ENCODE data around the gene PHF21A. TPM values are rescaled to one million over a fixed set of nuclear protein-coding genes. Genes with fewer than 3 reads are reported as not detected.

PHF21A gene
- total RNA-seq, 1 experiment from 2014 or later: 20.5 TPM

- intact Hi-C loops (cut with micrococcal nuclease; ENCODE audit: unreplicated experiment): no loop called here
- H3K27ac Mint-ChIP-seq (ENCODE audit: unreplicated experiment): peak within 1 kb of the TSS; percentile 91
- H3K4me3 Mint-ChIP-seq (ENCODE audit: low read depth, unreplicated experiment): peak within 1 kb of the TSS; percentile 86
- H3K27me3 Mint-ChIP-seq (ENCODE audit: unreplicated experiment): no peaks in the 10 kb centered on the region
- H3K9me3 Mint-ChIP-seq (ENCODE audit: low read depth, unreplicated experiment): no peaks in the 10 kb centered on the region
- peaks cover 36% of the 10 kb centered on the region for H3K36me3 Mint-ChIP-seq (ENCODE audit: insufficient read depth, unreplicated experiment)
- TF ChIP-seq, protein P1, sequence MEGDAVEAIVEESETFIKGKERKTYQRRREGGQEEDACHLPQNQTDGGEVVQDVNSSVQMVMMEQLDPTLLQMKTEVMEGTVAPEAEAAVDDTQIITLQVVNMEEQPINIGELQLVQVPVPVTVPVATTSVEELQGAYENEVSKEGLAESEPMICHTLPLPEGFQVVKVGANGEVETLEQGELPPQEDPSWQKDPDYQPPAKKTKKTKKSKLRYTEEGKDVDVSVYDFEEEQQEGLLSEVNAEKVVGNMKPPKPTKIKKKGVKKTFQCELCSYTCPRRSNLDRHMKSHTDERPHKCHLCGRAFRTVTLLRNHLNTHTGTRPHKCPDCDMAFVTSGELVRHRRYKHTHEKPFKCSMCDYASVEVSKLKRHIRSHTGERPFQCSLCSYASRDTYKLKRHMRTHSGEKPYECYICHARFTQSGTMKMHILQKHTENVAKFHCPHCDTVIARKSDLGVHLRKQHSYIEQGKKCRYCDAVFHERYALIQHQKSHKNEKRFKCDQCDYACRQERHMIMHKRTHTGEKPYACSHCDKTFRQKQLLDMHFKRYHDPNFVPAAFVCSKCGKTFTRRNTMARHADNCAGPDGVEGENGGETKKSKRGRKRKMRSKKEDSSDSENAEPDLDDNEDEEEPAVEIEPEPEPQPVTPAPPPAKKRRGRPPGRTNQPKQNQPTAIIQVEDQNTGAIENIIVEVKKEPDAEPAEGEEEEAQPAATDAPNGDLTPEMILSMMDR (IDR thresholded peaks at IDR 0.05; ENCODE audit: unreplicated experiment): no peak
- peaks cover 9% of the 10 kb centered on the region for H3K4me1 Mint-ChIP-seq (ENCODE audit: low read depth, unreplicated experiment)
- peak; percentile 97 for DNase-seq
- CTCF ChIA-PET: interaction anchor here (0.6 kb wide), 1 partner anchor 874 kb away, joined by 3 read pairs; no protein-coding TSS in a partner anchor
- no TSS peak for BruUV-seq (replicated peaks)
Measured at GRCh38 chr11:45917623-45918330, 203.5 kb downstream of the PHF21A start, which contains the start of gene PEX16. TSS of gene PEX16 (minus strand) at chr11:45917877. CDS start at chr11:45917811, 66 bp downstream.

- BruUV-seq (replicated peaks): TSS peak; percentile 66
- peak overlapping the region; percentile 86 for H3K4me3 Mint-ChIP-seq (ENCODE audit: low read depth, unreplicated experiment)
- H3K4me1 Mint-ChIP-seq (ENCODE audit: low read depth, unreplicated experiment): peaks cover 9% of the 10 kb centered on the region
- no peaks in the 10 kb centered on the region for H3K27me3 Mint-ChIP-seq (ENCODE audit: unreplicated experiment)
- DNase-seq: no peak
- no peaks in the 10 kb centered on the region for H3K9me3 Mint-ChIP-seq (ENCODE audit: low read depth, unreplicated experiment)
- H3K27ac Mint-ChIP-seq (ENCODE audit: unreplicated experiment): peak overlapping the region; percentile 91
- intact Hi-C loops (cut with micrococcal nuclease; ENCODE audit: unreplicated experiment): no loop called here
- H3K36me3 Mint-ChIP-seq (ENCODE audit: insufficient read depth, unreplicated experiment): peaks cover 36% of the 10 kb centered on the region
- CTCF ChIA-PET: no interaction called here
- TF ChIP-seq, protein P1 (IDR thresholded peaks at IDR 0.05; ENCODE audit: unreplicated experiment): no peak
Measured at GRCh38 chr11:45917286-45917622, 204.0 kb downstream of the PHF21A start.

DNA sequence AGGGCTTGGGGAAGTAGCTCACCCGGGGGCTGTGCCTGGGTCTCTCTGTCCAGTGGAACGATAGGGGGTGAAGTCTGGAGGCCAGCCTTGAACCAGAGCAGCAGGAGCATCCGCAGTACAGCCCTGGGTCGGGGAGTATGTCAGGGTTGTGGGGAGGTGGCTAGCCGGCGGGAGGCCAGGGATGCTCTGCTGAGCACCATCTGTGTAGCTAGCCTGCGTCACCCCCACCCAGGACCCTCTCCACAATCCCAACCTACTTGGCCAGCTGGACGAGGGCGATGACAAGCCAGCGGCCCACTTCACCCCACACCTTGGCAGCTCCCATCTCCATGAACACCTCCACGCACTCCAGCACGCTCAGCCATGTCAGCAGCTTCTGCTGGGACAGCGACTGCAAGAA, 205.8 kb downstream of the PHF21A start:
- intact Hi-C loops (cut with micrococcal nuclease; ENCODE audit: unreplicated experiment): no loop called here
- peaks cover 48% of the 10 kb centered on the region for H3K36me3 Mint-ChIP-seq (ENCODE audit: insufficient read depth, unreplicated experiment)
- no peak for DNase-seq
- peaks cover 9% of the 10 kb centered on the region for H3K4me1 Mint-ChIP-seq (ENCODE audit: low read depth, unreplicated experiment)
- peak overlapping the region; percentile 21 for H3K4me3 Mint-ChIP-seq (ENCODE audit: low read depth, unreplicated experiment)
- H3K27ac Mint-ChIP-seq (ENCODE audit: unreplicated experiment): no peak overlapping the region
- BruUV-seq (replicated peaks): no TSS peak
- H3K9me3 Mint-ChIP-seq (ENCODE audit: low read depth, unreplicated experiment): no peaks in the 10 kb centered on the region
- CTCF ChIA-PET: interaction anchor here (0.6 kb wide), 1 partner anchor 1427 kb away, joined by 3 read pairs; no protein-coding TSS in a partner anchor
- TF ChIP-seq, protein P1 (IDR thresholded peaks at IDR 0.05; ENCODE audit: unreplicated experiment): no peak
- H3K27me3 Mint-ChIP-seq (ENCODE audit: unreplicated experiment): no peaks in the 10 kb centered on the region

GRCh38 chr11:45913942-45914635, 207.2 kb downstream of the PHF21A start:
- Mint-ChIP-seq H3K4me1 (ENCODE audit: low read depth, unreplicated experiment) (peaks cover 9% of the 10 kb centered on the region), H3K36me3 (ENCODE audit: insufficient read depth, unreplicated experiment) (peaks cover 47% of the 10 kb centered on the region)

More at GRCh38 chr11:45913942-45914635, 207.2 kb downstream of the PHF21A start:
- CTCF ChIA-PET: no interaction called here
- no TSS peak for BruUV-seq (replicated peaks)
- H3K4me3 Mint-ChIP-seq (ENCODE audit: low read depth, unreplicated experiment): no peak overlapping the region
- no peak overlapping the region for H3K27ac Mint-ChIP-seq (ENCODE audit: unreplicated experiment)
- H3K9me3 Mint-ChIP-seq (ENCODE audit: low read depth, unreplicated experiment): no peaks in the 10 kb centered on the region
- DNase-seq: no peak
- TF ChIP-seq, protein P1 (IDR thresholded peaks at IDR 0.05; ENCODE audit: unreplicated experiment): no peak
- intact Hi-C loops (cut with micrococcal nuclease; ENCODE audit: unreplicated experiment): no loop called here
- H3K27me3 Mint-ChIP-seq (ENCODE audit: unreplicated experiment): no peaks in the 10 kb centered on the region

All from Calu3 (cell line).